Spleen (tissue), 11 donors: Measurements from ENCODE around the gene TRAFD1. TPM values are rescaled to one million over a fixed set of nuclear protein-coding genes. Genes with fewer than 3 reads are reported as not detected.
"Not testable (repeated sequence)": the region's sequence is repeated elsewhere in the genome, so short reads cannot be mapped to it uniquely, and the experiment has no call there.

Experiments
- DNase-seq: peaks from one replicate; pipeline ENCODE4 v3.0.0-alpha.2; 2020
- H3K27ac ChIP-seq, 8 donors: fragments of 200-600 bp; sonication (generic) in 7 of 8; 1 replicate in 4 of 8; 2 replicates in 4 of 8; pipeline versions ENCODE4 v1.5.0 to v1.8.0; 2016 to 2021; ENCODE audit warnings: inconsistent platforms in 4 of 8, mild to moderate bottlenecking in 4 of 8, moderate library complexity in 1 of 8
- H3K27me3 ChIP-seq, 7 donors: fragments of 200-600 bp; sonication (generic) in 6 of 7; replicated peaks in 1 of 7; 1 replicate in 4 of 7; 2 replicates in 3 of 7; pipeline versions ENCODE4 v1.5.0 to v1.8.0; 2016 to 2021; ENCODE audit warnings: inconsistent platforms in 3 of 7, mild to moderate bottlenecking in 1 of 7
- H3K36me3 ChIP-seq, 6 donors: fragments of 200-600 bp; sonication (generic) in 5 of 6; 1 replicate in 4 of 6; 2 replicates in 2 of 6; pipeline versions ENCODE4 v1.5.0 to v1.8.0; 2016 to 2021; ENCODE audit warnings: inconsistent platforms in 2 of 6
- H3K4me1 ChIP-seq, 6 donors: fragments of 200-600 bp; sonication (generic) in 5 of 6; 1 replicate in 3 of 6; 2 replicates in 3 of 6; pipeline versions ENCODE4 v1.5.0 to v1.8.0; 2016 to 2021; ENCODE audit warnings: inconsistent platforms in 3 of 6
- H3K4me3 ChIP-seq, 8 donors: fragments of 200-600 bp; sonication (generic) in 7 of 8; 1 replicate in 4 of 8; 2 replicates in 4 of 8; pipeline versions ENCODE4 v1.5.0 to v1.8.0; 2016 to 2021; ENCODE audit warnings: inconsistent platforms in 4 of 8, mild to moderate bottlenecking in 4 of 8, moderate library complexity in 2 of 8
- H3K9me3 ChIP-seq, 8 donors: fragments of 200-600 bp; sonication (generic) in 7 of 8; 1 replicate in 4 of 8; 2 replicates in 4 of 8; pipeline versions ENCODE4 v1.5.0 to v1.8.0; 2016 to 2021; ENCODE audit warnings: inconsistent platforms in 4 of 8
- CTCF ChIP-seq, 11 experiments: fragments of 200-600 bp in 7 of 11; fragments of 450-650 bp in 4 of 11; sonication (generic) in 4 of 11; IDR thresholded peaks in 8 of 11; conservative IDR thresholded peaks in 3 of 11; 1 replicate in 7 of 11; 2 replicates in 4 of 11; pipeline versions ENCODE4 v1.4.0 to v1.8.0; 2016 to 2021; ENCODE audit warnings: antibody characterized with exemption in 11 of 11, inconsistent platforms in 4 of 11, mild to moderate bottlenecking in 1 of 11
- POLR2A ChIP-seq, 3 donors: fragments of 450-650 bp; IDR thresholded peaks; one replicate each; pipeline ENCODE4 v1.5.1; 2017; ENCODE audit warnings: antibody characterized with exemption in 3 of 3, mild to moderate bottlenecking in 1 of 3
- POLR2AphosphoS5 ChIP-seq, 3 donors: sonication (generic); formaldehyde crosslinking; IDR thresholded peaks; one replicate each; pipeline ENCODE4 v1.5.1; 2017; ENCODE audit warnings: antibody characterized with exemption in 3 of 3
- WGBS, 5 donors: extraction: QIAGEN DNeasy Blood & Tissue Kit in 3 of 5; methylation state at CpG; one replicate each; pipeline versions ENCODE4 v1.1.5 to v1.1.7; 2013 to 2018; 5-methylcytosine and 5-hydroxymethylcytosine counted together
- intact Hi-C: fragments of 100-400 bp; cut with DNase I; formaldehyde crosslinking; loops from one replicate; pipeline ENCODE4 v1.15.0; 2023; ENCODE audit warnings: low total_unique reads
- polyA plus RNA-seq, 3 donors: library from polyadenylated mRNA; stranded (reverse); fragments of 200-250 nt; gene quantifications; one replicate each; pipeline ENCODE4 v1.2.1, GENCODE V29; 2013
- total RNA-seq, 7 donors: library from RNA; depleted of rRNA in 3 of 7; stranded (reverse); fragments of >200 nt in 3 of 7; fragmentation: NEBNext Ultra II Directional in 4 of 7; extraction: Animal tissue kit (Norgen Biotek cat#: 25700) in 4 of 7; gene quantifications; one replicate each; pipeline versions ENCODE4 v1.1.0 to v1.2.1, GENCODE V29; 2016 to 2021
- donor health status: healthy with polysubstance abuse.
- donor health status: DM: no; HTN: no; CAD: no; lungs with moderate emphysema.
- donor health status: DM: no; HTN: no; CAD: no.
- donor health status: Bipolar disorder and iron deficiency.
- donor health status: healthy.
- donor health status: DM: no; HTN: no; CAD: no.
- donor health status: DM: yes; HTN: yes; CAD: no.

TRAFD1 gene
- total and polyA plus RNA-seq, 10 donors, result 18.6 to 63.4 (median 51.0) TPM

- H3K9me3 ChIP-seq, result no peaks in the 10 kb centered on the region
- H3K4me3 ChIP-seq, result no peak overlapping the region
- intact Hi-C loops, result no loop called here
- H3K36me3 ChIP-seq, result peaks cover 0 to 66% (median 33%) of the 10 kb centered on the region in 6 donors
- WGBS, 5 donors, result 87 to 97% (median 96%) methylated on average over 4 of the region's 4 CpGs
- H3K27me3 ChIP-seq, result no peaks in the 10 kb centered on the region
- no peak for TF ChIP-seq POLR2A (IDR thresholded peaks at IDR 0.05)
- TF ChIP-seq POLR2AphosphoS5 (IDR thresholded peaks at IDR 0.05), result no peak
- TF ChIP-seq CTCF (IDR thresholded peaks at IDR 0.05 in 8 of 11, conservative IDR thresholded peaks at IDR 0.05 in 3 of 11), result no peak
- H3K27ac ChIP-seq, result no peak overlapping the region
- DNase-seq, result no peak
- peaks cover 16 to 64% (median 34%) of the 10 kb centered on the region in 6 donors for H3K4me1 ChIP-seq
These were observed 23.2 kb upstream of the TRAFD1 start for GRCh38 chr12:112102127-112102526.

GRCh38 chr12:112102746-112103145 is 22.6 kb upstream of the TRAFD1 start:
- H3K4me3 ChIP-seq, H3K9me3 ChIP-seq, H3K27me3 ChIP-seq, DNase-seq, H3K27ac ChIP-seq, intact Hi-C loops: not testable (repeated sequence)
- Histone ChIP-seq H3K4me1 (peaks cover 22 to 69% (median 40%) of the 10 kb centered on the region in 6 donors), H3K36me3 (peaks cover 0 to 60% (median 32%) of the 10 kb centered on the region in 6 donors)
- WGBS, 5 donors, result 92 to 95% (median 94%) methylated on average over 19 of the region's 19 CpGs

- peaks cover 0 to 49% (median 27%) of the 10 kb centered on the region in 6 donors for H3K36me3 ChIP-seq
- 92 to 95% (median 94%) methylated on average over 8 of the region's 8 CpGs for WGBS, 5 donors
- TF ChIP-seq CTCF (IDR thresholded peaks at IDR 0.05 in 8 of 11, conservative IDR thresholded peaks at IDR 0.05 in 3 of 11) (no peak), POLR2A (IDR thresholded peaks at IDR 0.05) (no peak), POLR2AphosphoS5 (IDR thresholded peaks at IDR 0.05) (no peak)
- H3K4me1 ChIP-seq, result peaks cover 22 to 66% (median 42%) of the 10 kb centered on the region in 6 donors
- H3K27ac ChIP-seq, result no peak overlapping the region
- H3K27me3 ChIP-seq, result no peaks in the 10 kb centered on the region
- intact Hi-C loops, result no loop called here
- no peaks in the 10 kb centered on the region for H3K9me3 ChIP-seq
- H3K4me3 ChIP-seq, result no peak overlapping the region
- no peak for DNase-seq
These were observed 21.4 kb upstream of the TRAFD1 start for GRCh38 chr12:112103758-112104503.

- intact Hi-C loops, result no loop called here
- Histone ChIP-seq H3K9me3 (no peaks in the 10 kb centered on the region), H3K27me3 (no peaks in the 10 kb centered on the region), H3K4me3 (no peak overlapping the region), H3K27ac (no peak overlapping the region), H3K4me1 (peaks cover 22 to 79% (median 49%) of the 10 kb centered on the region in 6 donors), H3K36me3 (peaks cover 0 to 29% (median 13%) of the 10 kb centered on the region in 6 donors)
- 77 to 90% (median 87%) methylated on average over 3 of the region's 3 CpGs for WGBS, 5 donors
- no peak for DNase-seq
- no peak for TF ChIP-seq CTCF (IDR thresholded peaks at IDR 0.05 in 8 of 11, conservative IDR thresholded peaks at IDR 0.05 in 3 of 11)
- no peak for TF ChIP-seq POLR2AphosphoS5 (IDR thresholded peaks at IDR 0.05)
- TF ChIP-seq POLR2A (IDR thresholded peaks at IDR 0.05), result no peak
These were observed 19.5 kb upstream of the TRAFD1 start for GRCh38 chr12:112105891-112106290.
